DOHH2 (cell line): ENCODE measurements around the gene GALNT18.

Experiments
- H3F3A ChIP-seq: fragments of 200-600 bp; sonication (generic), shearing (Covaris generic); 2 replicates; pipeline ENCODE4 v1.6.0; 2016; ENCODE audit warnings: antibody characterized with exemption, mild to moderate bottlenecking; ENCODE audit not compliant: control insufficient read depth, insufficient read depth
- H3K27ac ChIP-seq: fragments of 200-600 bp; sonication (generic); 2 replicates; pipeline ENCODE4 v1.5.1; 2014; ENCODE audit warnings: low read depth, mild to moderate bottlenecking, low read length, moderate library complexity
- H3K27me3 ChIP-seq: fragments of 200-600 bp; sonication (generic); 2 replicates; pipeline ENCODE4 v1.6.1; 2014; ENCODE audit warnings: mild to moderate bottlenecking, low read length, mixed read lengths; ENCODE audit not compliant: control insufficient read depth
- H3K36me3 ChIP-seq: fragments of 200-600 bp; sonication (generic); 2 replicates; pipeline ENCODE4 v1.6.1; 2014; ENCODE audit warnings: mild to moderate bottlenecking, low read length, moderate library complexity, mixed read lengths; ENCODE audit not compliant: control insufficient read depth
- H3K4me1 ChIP-seq: fragments of 200-600 bp; sonication (generic); 2 replicates; pipeline ENCODE4 v1.6.1; 2014; ENCODE audit warnings: mild to moderate bottlenecking, low read length, mixed read lengths; ENCODE audit not compliant: control insufficient read depth
- H3K4me2 ChIP-seq: fragments of 200-600 bp; sonication (generic); 2 replicates; pipeline ENCODE4 v1.6.0; 2014; ENCODE audit warnings: mild to moderate bottlenecking, low read length, moderate library complexity
- H3K4me3 ChIP-seq: fragments of 200-600 bp; sonication (generic); 2 replicates; pipeline ENCODE4 v1.5.1; 2014; ENCODE audit warnings: mild to moderate bottlenecking, low read length, mixed read lengths
- H3K79me2 ChIP-seq: fragments of 200-600 bp; sonication (generic); 2 replicates; pipeline ENCODE4 v1.6.1; 2014; ENCODE audit warnings: mild to moderate bottlenecking, low read length, mixed read lengths; ENCODE audit not compliant: control insufficient read depth
- H3K9me2 ChIP-seq: fragments of 200-600 bp; sonication (generic); replicated peaks from 2 replicates; pipeline ENCODE4 v1.6.1; 2014; ENCODE audit warnings: mild to moderate bottlenecking, low read length, mixed read lengths; ENCODE audit not compliant: control insufficient read depth
- H3K9me3 ChIP-seq: fragments of 200-600 bp; sonication (generic); 2 replicates; pipeline ENCODE4 v1.6.1; 2014; ENCODE audit warnings: antibody characterized with exemption, low read length, mixed read lengths; ENCODE audit not compliant: control insufficient read depth, insufficient read depth
- H4K20me1 ChIP-seq: fragments of 200-600 bp; sonication (generic); 2 replicates; pipeline ENCODE4 v1.6.0; 2014; ENCODE audit warnings: low read depth, mild to moderate bottlenecking, antibody characterized with exemption, low read length, moderate library complexity; ENCODE audit not compliant: control insufficient read depth, insufficient read depth
- CTCF ChIP-seq: fragments of 200-600 bp; sonication (generic); IDR thresholded peaks from one replicate; pipeline ENCODE4 v1.5.1; 2014; ENCODE audit warnings: antibody characterized with exemption, mild to moderate bottlenecking, low read depth, low read length; ENCODE audit not compliant: poor library complexity, severe bottlenecking
- EZH2phosphoT487 ChIP-seq: fragments of 200-600 bp; sonication (generic); IDR thresholded peaks from 2 replicates; pipeline ENCODE4 v1.6.1; 2017; ENCODE audit warnings: borderline replicate concordance, mild to moderate bottlenecking, antibody characterized with exemption, low read length, moderate library complexity, mixed read lengths

Gene GALNT18

GRCh38 chr11:11442791-11443190 lies 179.0 kb downstream of the GALNT18 start:
- Histone ChIP-seq H3K27me3 (no peaks in the 10 kb centered on the region), H3K27ac (no peak overlapping the region), H4K20me1 (no peaks in the 10 kb centered on the region), H3F3A (no peaks in the 10 kb centered on the region), H3K9me3 (no peaks in the 10 kb centered on the region), H3K36me3 (no peaks in the 10 kb centered on the region), H3K79me2 (no peaks in the 10 kb centered on the region), H3K4me1 (no peaks in the 10 kb centered on the region), H3K4me3 (no peak overlapping the region), H3K4me2 (no peak overlapping the region), H3K9me2 (no peaks in the 10 kb centered on the region)
- no peak for TF ChIP-seq CTCF
- TF ChIP-seq EZH2phosphoT487 = no peak

- Histone ChIP-seq H3K27ac (no peak overlapping the region), H3K4me1 (no peaks in the 10 kb centered on the region), H3K9me3 (no peaks in the 10 kb centered on the region), H3K4me2 (no peak overlapping the region), H3K27me3 (no peaks in the 10 kb centered on the region), H3K4me3 (no peak overlapping the region), H3K36me3 (no peaks in the 10 kb centered on the region), H3F3A (no peaks in the 10 kb centered on the region), H3K9me2 (no peaks in the 10 kb centered on the region), H3K79me2 (no peaks in the 10 kb centered on the region), H4K20me1 (no peaks in the 10 kb centered on the region)
- no peak for TF ChIP-seq EZH2phosphoT487
- TF ChIP-seq CTCF = no peak
These were observed 180.3 kb downstream of the GALNT18 start for GRCh38 chr11:11441516-11441915.

- Histone ChIP-seq H3K36me3 (no peaks in the 10 kb centered on the region), H3K27ac (no peak overlapping the region), H3K9me3 (no peaks in the 10 kb centered on the region), H4K20me1 (no peaks in the 10 kb centered on the region), H3K79me2 (no peaks in the 10 kb centered on the region), H3K27me3 (no peaks in the 10 kb centered on the region), H3K4me2 (no peak overlapping the region), H3K4me1 (no peaks in the 10 kb centered on the region), H3K4me3 (no peak overlapping the region), H3K9me2 (no peaks in the 10 kb centered on the region), H3F3A (no peaks in the 10 kb centered on the region)
- TF ChIP-seq EZH2phosphoT487 (no peak), CTCF (no peak)
These were observed 180.7 kb downstream of the GALNT18 start for GRCh38 chr11:11441091-11441490.

GRCh38 chr11:11440144-11440543 lies 181.7 kb downstream of the GALNT18 start:
- no peaks in the 10 kb centered on the region for H4K20me1 ChIP-seq
- no peaks in the 10 kb centered on the region for H3K27me3 ChIP-seq
- H3K9me2 ChIP-seq = no peaks in the 10 kb centered on the region
- H3K4me2 ChIP-seq = no peak overlapping the region
- no peaks in the 10 kb centered on the region for H3K79me2 ChIP-seq
- H3K4me3 ChIP-seq = no peak overlapping the region
- TF ChIP-seq EZH2phosphoT487 (no peak), CTCF (no peak)
- no peaks in the 10 kb centered on the region for H3K36me3 ChIP-seq
- H3K4me1 ChIP-seq = no peaks in the 10 kb centered on the region
- no peaks in the 10 kb centered on the region for H3K9me3 ChIP-seq
- no peak overlapping the region for H3K27ac ChIP-seq
- no peaks in the 10 kb centered on the region for H3F3A ChIP-seq
